Measurements from ENCODE around the gene CD200.

GRCh38 chr3:112372396-112372795 lies 39.4 kb downstream of the CD200 start:
- TF ChIP-seq POLR2A (IDR thresholded peaks at IDR 0.05) (no peak), CTCF (IDR thresholded peaks at IDR 0.05) (no peak)

Data from uterus (tissue), 2 donors.